Activated T-cell treated with anti-CD3 and anti-CD28 coated beads, Interleukin-2, amount 50 U/mL, for 72 hours (primary cell): Measurements from ENCODE around the gene SRGAP1. TPM values are rescaled to one million over a fixed set of nuclear protein-coding genes. Genes with fewer than 3 reads are reported as not detected.
A peak's percentile ranks its signal among the peaks of the same experiment; 100 is the strongest.
"Not testable (repeated sequence)": the region's sequence is repeated elsewhere in the genome, so short reads cannot be mapped to it uniquely, and the experiment has no call there.

ENCODE experiments used
- ATAC-seq, 2 donors: fragments of 150-1000 bp; cut with Tn5 transposase; replicated peaks in 1 of 2; 2 replicates each; pipeline ENCODE4 v1.10.0; 2021; ENCODE audit warnings: moderate library complexity in 2 of 2, mild to moderate bottlenecking in 1 of 2
- DNase-seq, 2 donors: peaks; one replicate each; pipeline ENCODE4 v3.0.0; 2021 to 2022; ENCODE audit warnings: mixed read lengths in 1 of 2
- H3K27ac Mint-ChIP-seq: one replicate; pipeline ENCODE4 v1.8.0; 2022; ENCODE audit warnings: mild to moderate bottlenecking, moderate library complexity, mixed read lengths
- H3K27me3 Mint-ChIP-seq: one replicate; pipeline ENCODE4 v1.8.0; 2022; ENCODE audit warnings: low read depth, mixed read lengths
- H3K36me3 Mint-ChIP-seq, 2 donors: one replicate each; pipeline ENCODE4 v1.8.0; 2022; ENCODE audit warnings: mixed read lengths in 2 of 2, mild to moderate bottlenecking in 1 of 2; ENCODE audit not compliant: insufficient read depth in 2 of 2
- H3K4me1 Mint-ChIP-seq: one replicate; pipeline ENCODE4 v1.8.0; 2022; ENCODE audit warnings: low read depth, mixed read lengths
- H3K4me3 Mint-ChIP-seq, 2 donors: one replicate each; pipeline ENCODE4 v1.8.0; 2022; ENCODE audit warnings: mild to moderate bottlenecking in 2 of 2, mixed read lengths in 2 of 2, moderate library complexity in 2 of 2
- H3K9me3 Mint-ChIP-seq, 2 donors: one replicate each; pipeline ENCODE4 v1.8.0; 2022; ENCODE audit warnings: mixed read lengths in 2 of 2
- total RNA-seq, 2 donors: library from RNA; stranded (reverse); gene quantifications; one replicate each; pipeline ENCODE4 v1.2.3, GENCODE V29; 2022

Gene SRGAP1
- total RNA-seq, 2 donors from 2014 or later, result 0.02 to 0.19 TPM

- DNase-seq (no peak), ATAC-seq (no peak)
- Mint-ChIP-seq H3K27me3 (no peaks in the 10 kb centered on the region), H3K9me3 (peaks cover 0 to 6% of the 10 kb centered on the region in 2 donors), H3K27ac (no peak overlapping the region), H3K4me3 (no peak overlapping the region), H3K36me3 (no peaks in the 10 kb centered on the region), H3K4me1 (no peaks in the 10 kb centered on the region)
Measured at GRCh38 chr12:64127811-64128210, 283.3 kb downstream of the SRGAP1 start.

DNA sequence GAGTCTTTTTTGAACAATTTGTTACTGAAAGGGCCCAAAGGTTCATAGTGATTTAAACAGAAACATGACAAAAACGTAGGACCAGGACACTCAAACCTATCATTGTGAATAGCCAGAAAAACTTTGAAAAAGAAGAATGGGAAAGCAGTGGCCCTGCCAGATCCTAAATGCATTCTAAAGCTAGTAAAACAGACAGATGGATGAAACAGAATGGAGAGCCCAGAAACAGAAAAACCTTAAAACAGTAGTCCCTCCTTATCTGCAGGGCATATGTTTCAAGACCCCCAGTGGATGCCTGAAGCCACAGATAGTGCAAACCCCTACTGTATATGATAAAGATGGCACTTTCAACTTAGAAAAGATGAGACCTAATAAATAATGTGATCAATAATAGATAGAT is 283.9 kb downstream of the SRGAP1 start:
- no peak overlapping the region for H3K4me3 Mint-ChIP-seq
- no peak overlapping the region for H3K27ac Mint-ChIP-seq
- H3K4me1 Mint-ChIP-seq, result no peaks in the 10 kb centered on the region
- no peak for DNase-seq
- H3K36me3 Mint-ChIP-seq, result no peaks in the 10 kb centered on the region
- peaks cover 0 to 6% of the 10 kb centered on the region in 2 donors for H3K9me3 Mint-ChIP-seq
- no peaks in the 10 kb centered on the region for H3K27me3 Mint-ChIP-seq
- no peak for ATAC-seq

- H3K4me3 Mint-ChIP-seq, H3K9me3 Mint-ChIP-seq, ATAC-seq, H3K27ac Mint-ChIP-seq, H3K4me1 Mint-ChIP-seq, DNase-seq, H3K36me3 Mint-ChIP-seq, H3K27me3 Mint-ChIP-seq: not testable (repeated sequence)
Measured at GRCh38 chr12:64130476-64130875, 286.0 kb downstream of the SRGAP1 start.

GRCh38 chr12:64131456-64131855 is 287.0 kb downstream of the SRGAP1 start:
- not testable (repeated sequence) for H3K4me3 Mint-ChIP-seq, DNase-seq, H3K36me3 Mint-ChIP-seq, H3K4me1 Mint-ChIP-seq, H3K9me3 Mint-ChIP-seq, H3K27ac Mint-ChIP-seq, ATAC-seq, H3K27me3 Mint-ChIP-seq

GRCh38 chr12:64132672-64133071 is 288.2 kb downstream of the SRGAP1 start:
- not testable (repeated sequence) for H3K4me3 Mint-ChIP-seq, H3K36me3 Mint-ChIP-seq, H3K27ac Mint-ChIP-seq

GRCh38 chr12:64137117-64137516 is 292.6 kb downstream of the SRGAP1 start:
- H3K9me3 Mint-ChIP-seq, result peaks cover 2% of the 10 kb centered on the region in 2 donors
- no peaks in the 10 kb centered on the region for H3K4me1 Mint-ChIP-seq
- ATAC-seq (no peak), DNase-seq (no peak)
- H3K36me3 Mint-ChIP-seq, result peaks cover 0 to 3% of the 10 kb centered on the region in 2 donors
- H3K27me3 Mint-ChIP-seq, result no peaks in the 10 kb centered on the region
- no peak overlapping the region for H3K4me3 Mint-ChIP-seq
- H3K27ac Mint-ChIP-seq, result no peak overlapping the region

More at GRCh38 chr12:64132672-64133071, 288.2 kb downstream of the SRGAP1 start:
- not testable (repeated sequence) for H3K4me1 Mint-ChIP-seq, DNase-seq, H3K9me3 Mint-ChIP-seq, H3K27me3 Mint-ChIP-seq, ATAC-seq

DNA sequence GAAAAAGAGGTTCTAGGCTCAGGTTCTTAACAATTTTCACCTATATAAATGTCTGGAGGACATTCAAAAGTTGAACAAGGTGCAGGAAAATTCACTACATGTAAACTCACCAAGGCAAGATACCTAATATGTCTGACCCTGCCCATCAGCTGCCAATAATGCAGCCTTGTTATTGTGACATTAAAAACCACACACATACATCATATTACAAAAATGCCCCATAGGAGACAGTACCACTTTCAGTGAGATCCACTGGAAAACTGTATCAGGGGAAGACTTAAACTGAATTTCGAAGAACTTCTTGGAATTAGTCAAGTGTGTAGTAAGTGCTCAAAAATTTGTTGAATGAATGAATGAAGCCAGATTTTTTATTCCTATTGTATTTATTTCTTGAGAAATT is 294.5 kb downstream of the SRGAP1 start:
- Mint-ChIP-seq H3K4me1 (no peaks in the 10 kb centered on the region), H3K9me3 (peaks cover 0 to 2% of the 10 kb centered on the region in 2 donors), H3K4me3 (no peak overlapping the region), H3K36me3 (peaks cover 0 to 3% of the 10 kb centered on the region in 2 donors), H3K27me3 (no peaks in the 10 kb centered on the region), H3K27ac (no peak overlapping the region)
- DNase-seq (no peak), ATAC-seq (no peak)

DNA sequence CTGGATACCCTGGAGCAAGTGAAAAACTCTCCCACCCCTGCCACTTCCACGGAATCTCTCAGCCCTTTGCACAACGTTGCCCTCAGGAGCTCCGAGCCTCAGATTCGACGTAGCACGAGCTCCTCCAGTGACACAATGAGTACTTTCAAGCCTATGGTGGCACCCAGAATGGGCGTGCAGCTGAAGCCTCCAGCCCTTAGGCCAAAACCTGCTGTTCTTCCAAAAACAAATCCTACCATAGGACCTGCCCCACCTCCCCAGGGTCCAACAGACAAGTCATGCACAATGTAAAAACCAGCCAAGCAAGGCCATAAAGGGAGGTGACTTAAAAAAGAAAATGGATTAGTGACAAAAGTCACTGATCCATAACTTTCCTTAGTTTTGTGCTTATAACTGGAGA is 297.9 kb downstream of the SRGAP1 start:
- no peak overlapping the region for H3K27ac Mint-ChIP-seq
- peaks cover 0 to 2% of the 10 kb centered on the region in 2 donors for H3K9me3 Mint-ChIP-seq
- DNase-seq, result no peak
- no peaks in the 10 kb centered on the region for H3K36me3 Mint-ChIP-seq
- ATAC-seq, result no peak
- H3K4me3 Mint-ChIP-seq, result no peak overlapping the region
- no peaks in the 10 kb centered on the region for H3K27me3 Mint-ChIP-seq
- H3K4me1 Mint-ChIP-seq, result peaks cover 3% of the 10 kb centered on the region

DNA sequence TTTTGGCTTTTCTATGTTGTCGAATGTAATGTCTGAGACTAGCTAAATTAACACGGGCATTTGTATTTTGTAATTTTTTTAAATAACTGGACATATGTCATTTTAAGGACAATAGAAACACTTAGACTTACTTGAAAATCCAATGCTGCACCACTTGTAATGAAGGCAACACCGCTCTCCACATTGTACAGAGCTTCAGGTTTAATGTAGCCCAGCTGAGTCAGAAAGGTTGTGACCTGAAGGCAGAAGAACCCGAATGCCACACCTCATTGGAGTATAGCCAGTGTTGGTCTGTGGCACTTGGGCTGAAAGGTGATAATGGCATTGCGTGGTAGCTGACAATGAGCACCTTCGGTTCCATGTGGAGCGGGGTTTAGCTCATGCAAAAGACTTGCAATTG is 298.3 kb downstream of the SRGAP1 start:
- no peak for ATAC-seq
- Mint-ChIP-seq H3K9me3 (peaks cover 0 to 2% of the 10 kb centered on the region in 2 donors), H3K4me3 (no peak overlapping the region), H3K36me3 (no peaks in the 10 kb centered on the region), H3K27me3 (no peaks in the 10 kb centered on the region), H3K27ac (no peak overlapping the region), H3K4me1 (peaks cover 7% of the 10 kb centered on the region)
- no peak for DNase-seq

- DNase-seq (no peak), ATAC-seq (no peak)
- Mint-ChIP-seq H3K36me3 (no peaks in the 10 kb centered on the region), H3K27me3 (no peaks in the 10 kb centered on the region), H3K4me1 (peaks cover 9% of the 10 kb centered on the region), H3K9me3 (no peaks in the 10 kb centered on the region), H3K27ac (no peak overlapping the region), H3K4me3 (no peak overlapping the region)
Measured at GRCh38 chr12:64145226-64145625, 300.7 kb downstream of the SRGAP1 start.

DNA sequence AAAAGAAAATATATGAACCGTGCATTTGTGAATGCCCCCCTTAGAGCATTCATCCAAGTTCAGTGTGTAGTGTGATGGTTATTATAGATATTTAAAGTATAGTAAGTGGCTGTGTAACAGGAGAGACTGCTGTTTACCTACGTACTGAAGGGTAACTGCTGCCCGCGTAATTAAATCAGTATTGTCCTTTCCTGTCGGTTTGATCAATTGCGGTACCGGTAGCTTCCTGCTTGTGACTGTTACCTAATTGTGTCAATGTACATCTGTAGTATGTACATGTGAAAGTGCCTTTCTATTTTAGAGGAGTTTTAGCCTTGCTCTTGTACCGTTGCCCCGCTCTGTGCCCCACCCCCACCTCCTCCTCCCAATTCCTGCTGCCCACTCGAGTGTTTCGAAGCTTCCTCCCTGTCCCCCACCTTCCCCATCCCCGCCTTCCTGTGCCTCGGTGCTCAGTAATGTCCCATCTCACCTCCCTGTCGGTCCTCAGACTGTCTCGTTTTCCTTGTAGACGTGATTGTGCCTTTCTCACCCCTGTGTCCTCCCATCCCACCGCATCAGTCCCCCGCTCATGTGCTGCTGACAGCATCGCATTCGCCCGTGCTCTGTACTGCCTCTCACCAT is 302.6 kb downstream of the SRGAP1 start:
- no peak overlapping the region for H3K27ac Mint-ChIP-seq
- H3K9me3 Mint-ChIP-seq, result no peaks in the 10 kb centered on the region
- ATAC-seq (no peak), DNase-seq (no peak)
- peak overlapping the region; percentile 50 to 55 for H3K4me3 Mint-ChIP-seq
- H3K27me3 Mint-ChIP-seq, result no peaks in the 10 kb centered on the region
- H3K4me1 Mint-ChIP-seq, result peaks cover 9% of the 10 kb centered on the region
- H3K36me3 Mint-ChIP-seq, result no peaks in the 10 kb centered on the region

- Mint-ChIP-seq H3K4me1 (peaks cover 9% of the 10 kb centered on the region), H3K36me3 (no peaks in the 10 kb centered on the region), H3K4me3 (no peak overlapping the region), H3K27me3 (no peaks in the 10 kb centered on the region), H3K27ac (no peak overlapping the region), H3K9me3 (peaks cover 0 to 2% of the 10 kb centered on the region in 2 donors)
- ATAC-seq (no peak), DNase-seq (no peak)
Measured at GRCh38 chr12:64147875-64148274, 303.4 kb downstream of the SRGAP1 start.

DNA sequence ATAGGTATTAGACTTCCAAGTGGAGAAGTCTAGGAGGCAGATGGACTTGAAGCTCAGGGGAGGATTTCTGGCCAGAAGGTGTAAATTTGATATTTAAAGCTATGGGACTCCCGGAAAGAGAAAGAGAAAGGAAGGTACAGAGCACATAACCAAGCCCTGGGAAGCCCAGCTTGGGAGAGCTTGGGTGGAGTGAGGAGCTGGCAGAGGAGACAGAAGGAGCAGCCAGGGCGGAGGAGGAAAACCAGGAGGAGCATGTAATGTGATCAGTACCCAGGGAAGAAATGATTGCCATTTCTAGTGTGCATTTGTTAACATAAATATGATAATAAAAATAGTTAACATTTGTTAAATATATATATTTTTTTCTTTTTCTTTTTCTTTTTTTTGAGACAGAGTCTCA is 310.2 kb downstream of the SRGAP1 start:
- Mint-ChIP-seq H3K4me1 (no peaks in the 10 kb centered on the region), H3K4me3 (no peak overlapping the region), H3K36me3 (no peaks in the 10 kb centered on the region), H3K27ac (no peak overlapping the region), H3K27me3 (no peaks in the 10 kb centered on the region), H3K9me3 (peaks cover 2 to 3% of the 10 kb centered on the region in 2 donors)
- ATAC-seq (no peak), DNase-seq (no peak)

- no peak for DNase-seq
- H3K27me3 Mint-ChIP-seq, result no peaks in the 10 kb centered on the region
- no peak for ATAC-seq
- peaks cover 2 to 3% of the 10 kb centered on the region in 2 donors for H3K9me3 Mint-ChIP-seq
- H3K4me3 Mint-ChIP-seq, result no peak overlapping the region
- H3K36me3 Mint-ChIP-seq, result no peaks in the 10 kb centered on the region
- H3K27ac Mint-ChIP-seq, result no peak overlapping the region
- H3K4me1 Mint-ChIP-seq, result no peaks in the 10 kb centered on the region
Measured at GRCh38 chr12:64157110-64157509, 312.6 kb downstream of the SRGAP1 start.
